Activated naive CD8-positive, alpha-beta T cell treated with anti-CD3 and anti-CD28 coated beads, Interleukin-2, amount 50 U/mL, for 24 hours (primary cell): ENCODE data around the gene CAMTA1.

Experiments
- ATAC-seq: fragments of 150-1000 bp; cut with Tn5 transposase; one replicate; pipeline ENCODE4 v1.10.0; 2021
- DNase-seq: peaks from one replicate; pipeline ENCODE4 v3.0.0; 2021
- H3K27ac Mint-ChIP-seq: one replicate; pipeline ENCODE4 v1.8.0; 2021; ENCODE audit warnings: mild to moderate bottlenecking, mixed read lengths
- H3K27me3 Mint-ChIP-seq: one replicate; pipeline ENCODE4 v1.8.0; 2021; ENCODE audit warnings: mixed read lengths
- H3K36me3 Mint-ChIP-seq: one replicate; pipeline ENCODE4 v1.8.0; 2021; ENCODE audit warnings: low read depth, mixed read lengths
- H3K4me1 Mint-ChIP-seq: one replicate; pipeline ENCODE4 v1.8.0; 2021; ENCODE audit warnings: mixed read lengths
- H3K4me3 Mint-ChIP-seq: one replicate; pipeline ENCODE4 v1.8.0; 2021; ENCODE audit warnings: mild to moderate bottlenecking, moderate library complexity, mixed read lengths
- H3K9me3 Mint-ChIP-seq: one replicate; pipeline ENCODE4 v1.8.0; 2021; ENCODE audit warnings: mixed read lengths

CAMTA1 gene

DNA sequence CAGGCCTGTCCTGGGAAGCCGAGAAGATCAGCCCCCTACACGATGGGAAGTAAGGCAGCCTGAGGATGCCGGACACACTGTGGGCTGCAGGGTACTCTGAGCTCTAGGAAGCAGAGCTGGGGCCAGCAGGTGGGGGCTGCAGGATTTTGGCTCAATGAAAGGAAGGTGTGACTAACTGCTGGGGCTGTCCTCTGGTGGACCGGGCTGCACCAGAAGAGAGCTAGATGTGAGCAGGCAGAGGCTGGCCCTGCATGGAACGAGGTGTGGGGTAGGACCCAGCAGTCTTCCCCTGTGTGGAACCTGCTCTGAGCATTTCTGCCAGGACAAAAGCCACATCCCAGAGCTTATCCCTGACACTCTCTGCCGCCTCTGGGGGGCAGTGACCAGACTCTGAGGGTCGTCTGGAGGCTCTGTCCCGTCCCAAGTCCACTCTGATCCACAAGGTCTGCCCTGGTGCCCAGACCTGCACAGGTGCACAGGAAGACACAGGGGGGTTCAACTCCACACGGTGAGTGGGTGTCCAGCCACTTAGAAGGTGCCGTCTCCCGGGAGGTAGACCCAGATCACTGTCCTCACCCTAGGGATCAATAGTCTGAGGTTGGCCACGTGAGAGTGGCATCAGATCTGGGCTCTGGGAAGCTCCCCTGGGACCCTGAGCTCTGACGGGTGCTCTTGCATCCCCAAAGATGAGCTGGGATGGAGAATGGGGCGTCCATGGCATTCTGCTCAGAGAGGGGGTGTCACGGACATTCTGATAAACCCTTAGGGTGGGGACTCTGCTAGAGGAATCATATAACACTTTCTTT lies 798.2 kb downstream of the CAMTA1 start:
- Mint-ChIP-seq H3K9me3 (no peaks in the 10 kb centered on the region), H3K4me3 (no peak overlapping the region), H3K4me1 (no peaks in the 10 kb centered on the region), H3K27me3 (peaks cover 3% of the 10 kb centered on the region), H3K27ac (no peak overlapping the region), H3K36me3 (no peaks in the 10 kb centered on the region)
- no peak for ATAC-seq
- DNase-seq, result no peak

DNA sequence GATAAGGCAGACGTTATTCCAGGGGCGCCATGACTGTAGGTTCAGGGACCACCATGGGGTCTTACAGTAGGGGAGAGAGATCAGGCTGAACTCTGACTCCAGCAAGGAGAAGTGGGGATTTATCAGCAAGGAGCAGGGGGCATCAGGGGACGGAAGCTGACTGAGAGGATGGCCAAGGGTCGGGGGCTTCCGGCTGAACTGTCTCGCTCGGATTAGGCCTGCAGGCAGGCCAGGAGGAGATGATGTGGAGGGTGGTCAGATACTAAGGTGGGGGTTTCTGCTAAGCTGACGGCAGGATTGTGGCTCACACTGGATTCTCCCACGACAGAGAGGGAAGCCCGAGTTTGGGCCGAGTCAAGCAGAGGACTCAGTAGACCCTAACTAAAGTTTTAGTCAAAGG lies 798.9 kb downstream of the CAMTA1 start:
- H3K27me3 Mint-ChIP-seq, result peaks cover 3% of the 10 kb centered on the region
- ATAC-seq (no peak), DNase-seq (no peak)
- H3K9me3 Mint-ChIP-seq, result no peaks in the 10 kb centered on the region
- H3K4me3 Mint-ChIP-seq, result no peak overlapping the region
- H3K36me3 Mint-ChIP-seq, result no peaks in the 10 kb centered on the region
- no peak overlapping the region for H3K27ac Mint-ChIP-seq
- no peaks in the 10 kb centered on the region for H3K4me1 Mint-ChIP-seq

DNA sequence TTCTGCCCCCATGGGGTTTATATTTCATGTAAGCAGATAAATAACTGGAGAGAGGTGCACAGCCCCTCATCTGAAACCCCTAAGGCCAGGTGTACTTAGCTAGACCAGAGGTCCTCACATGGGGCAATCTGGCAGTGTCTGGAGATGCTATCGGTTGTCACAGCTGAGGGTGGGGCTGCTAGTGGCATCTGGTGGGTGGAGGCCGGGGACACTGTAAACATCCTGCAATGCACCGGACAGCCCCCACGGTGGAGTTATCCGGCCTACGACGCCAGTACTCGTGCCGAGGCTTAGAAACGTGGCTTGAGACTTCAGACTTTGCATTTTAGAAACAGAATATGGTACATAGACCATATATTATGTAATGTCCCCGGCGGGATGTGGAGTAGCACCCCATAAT lies 799.4 kb downstream of the CAMTA1 start:
- H3K4me3 Mint-ChIP-seq, result no peak overlapping the region
- H3K36me3 Mint-ChIP-seq, result no peaks in the 10 kb centered on the region
- H3K9me3 Mint-ChIP-seq, result no peaks in the 10 kb centered on the region
- no peak overlapping the region for H3K27ac Mint-ChIP-seq
- ATAC-seq, result no peak
- H3K4me1 Mint-ChIP-seq, result no peaks in the 10 kb centered on the region
- no peak for DNase-seq
- H3K27me3 Mint-ChIP-seq, result peaks cover 3% of the 10 kb centered on the region

DNA sequence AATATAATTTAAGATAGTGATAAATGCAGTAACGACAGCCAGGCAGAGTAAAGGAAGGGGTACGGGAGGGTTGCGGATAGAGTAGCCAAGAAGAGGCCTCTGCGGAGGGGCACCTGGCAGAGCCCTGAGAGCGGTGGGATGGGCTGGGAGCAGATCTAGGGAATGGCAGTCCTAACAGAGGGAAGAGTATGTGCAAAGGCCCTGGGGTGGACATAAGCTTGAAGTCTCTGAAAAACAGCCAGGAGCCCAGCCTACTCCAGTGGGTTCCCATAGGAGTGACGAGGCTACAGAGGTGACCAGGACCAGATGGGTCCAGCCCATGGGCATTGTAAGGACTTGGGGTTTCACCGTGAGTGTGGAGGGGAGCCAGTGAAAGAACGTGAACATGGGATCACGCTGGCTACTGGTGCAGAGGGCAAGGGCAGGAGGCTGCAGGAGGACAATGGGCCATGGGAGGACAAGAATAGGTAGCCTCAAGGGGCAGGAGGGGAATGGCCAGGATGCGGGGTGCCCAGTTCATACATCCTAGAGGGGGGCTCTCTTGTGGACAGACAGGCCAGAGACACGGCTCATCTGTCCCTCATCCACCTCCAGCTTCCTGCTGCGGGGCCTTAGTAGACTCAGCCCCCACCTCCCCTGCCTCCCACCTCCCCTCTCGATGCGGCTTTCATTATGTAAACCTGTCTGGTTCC lies 800.1 kb downstream of the CAMTA1 start:
- H3K27me3 Mint-ChIP-seq, result peaks cover 3% of the 10 kb centered on the region
- H3K36me3 Mint-ChIP-seq, result no peaks in the 10 kb centered on the region
- no peaks in the 10 kb centered on the region for H3K4me1 Mint-ChIP-seq
- no peak overlapping the region for H3K4me3 Mint-ChIP-seq
- DNase-seq (no peak), ATAC-seq (no peak)
- no peaks in the 10 kb centered on the region for H3K9me3 Mint-ChIP-seq
- H3K27ac Mint-ChIP-seq, result no peak overlapping the region

GRCh38 chr1:7586031-7586941 lies 801.0 kb downstream of the CAMTA1 start:
- no peaks in the 10 kb centered on the region for H3K4me1 Mint-ChIP-seq
- no peak for ATAC-seq
- H3K4me3 Mint-ChIP-seq, result no peak overlapping the region
- peaks cover 3% of the 10 kb centered on the region for H3K27me3 Mint-ChIP-seq
- H3K9me3 Mint-ChIP-seq, result no peaks in the 10 kb centered on the region
- no peak overlapping the region for H3K27ac Mint-ChIP-seq
- no peaks in the 10 kb centered on the region for H3K36me3 Mint-ChIP-seq
- DNase-seq, result no peak

GRCh38 chr1:7587108-7587772 lies 802.0 kb downstream of the CAMTA1 start:
- DNase-seq, result no peak
- Mint-ChIP-seq H3K4me3 (no peak overlapping the region), H3K9me3 (no peaks in the 10 kb centered on the region), H3K27ac (no peak overlapping the region), H3K36me3 (no peaks in the 10 kb centered on the region), H3K27me3 (peaks cover 4% of the 10 kb centered on the region), H3K4me1 (no peaks in the 10 kb centered on the region)
- no peak for ATAC-seq

GRCh38 chr1:7587773-7588456 lies 802.7 kb downstream of the CAMTA1 start:
- H3K4me1 Mint-ChIP-seq, result no peaks in the 10 kb centered on the region
- H3K9me3 Mint-ChIP-seq, result no peaks in the 10 kb centered on the region
- no peaks in the 10 kb centered on the region for H3K36me3 Mint-ChIP-seq
- ATAC-seq (no peak), DNase-seq (no peak)
- no peak overlapping the region for H3K4me3 Mint-ChIP-seq
- H3K27me3 Mint-ChIP-seq, result peaks cover 3% of the 10 kb centered on the region
- no peak overlapping the region for H3K27ac Mint-ChIP-seq

DNA sequence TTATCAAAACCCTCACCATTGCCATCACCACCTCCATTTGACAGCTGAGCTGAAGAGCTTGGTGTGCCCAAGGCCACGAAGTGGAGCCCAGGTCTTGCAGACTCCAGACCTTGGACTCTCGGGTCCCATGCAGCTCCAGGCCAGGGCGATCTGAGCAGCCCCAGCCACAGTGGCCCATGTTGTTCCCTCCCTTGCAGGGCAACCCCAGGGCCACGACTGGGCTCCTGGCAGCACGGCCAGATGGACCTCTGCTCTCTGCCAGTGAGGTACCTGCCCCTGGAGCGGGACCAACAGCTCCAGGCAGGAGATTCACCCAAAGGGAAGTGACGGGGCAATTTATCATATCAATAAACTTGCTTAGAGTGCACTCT lies 803.2 kb downstream of the CAMTA1 start:
- no peak overlapping the region for H3K27ac Mint-ChIP-seq
- DNase-seq, result no peak
- peaks cover 3% of the 10 kb centered on the region for H3K27me3 Mint-ChIP-seq
- H3K9me3 Mint-ChIP-seq, result no peaks in the 10 kb centered on the region
- H3K4me1 Mint-ChIP-seq, result no peaks in the 10 kb centered on the region
- H3K4me3 Mint-ChIP-seq, result no peak overlapping the region
- ATAC-seq, result no peak
- no peaks in the 10 kb centered on the region for H3K36me3 Mint-ChIP-seq

DNA sequence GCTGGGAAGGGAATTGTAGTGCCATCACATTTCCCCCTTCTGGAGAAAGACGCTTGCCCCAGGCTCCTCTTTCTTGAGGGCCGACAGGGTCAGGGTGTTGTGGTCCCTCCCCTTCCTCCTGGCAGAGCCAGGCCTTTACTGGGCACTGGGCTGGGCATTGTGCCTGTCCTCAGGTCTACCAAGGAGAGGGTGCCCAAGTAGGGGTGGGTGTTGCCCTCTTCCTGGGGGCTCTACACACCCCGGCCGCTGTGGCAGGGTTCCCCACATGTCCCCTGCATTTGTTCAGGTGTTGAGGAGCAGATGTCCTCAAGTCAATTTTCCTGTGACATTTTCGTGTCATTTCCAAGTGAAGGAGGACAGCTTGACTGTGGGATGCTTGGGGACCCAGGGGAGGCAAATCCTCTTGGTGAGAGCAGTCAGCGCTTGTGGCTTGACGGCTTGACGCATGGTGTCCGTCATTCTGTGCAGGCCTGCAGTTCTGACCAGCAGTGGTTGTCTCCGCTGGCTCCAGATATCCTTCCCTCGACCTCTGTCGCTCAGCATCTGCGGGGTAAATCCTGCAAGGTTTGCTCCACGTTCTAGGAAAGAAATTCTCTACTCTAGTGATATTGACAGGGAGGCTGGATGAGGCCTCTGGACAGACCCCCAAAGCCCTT lies 804.0 kb downstream of the CAMTA1 start:
- Mint-ChIP-seq H3K4me3 (no peak overlapping the region), H3K9me3 (no peaks in the 10 kb centered on the region), H3K27ac (no peak overlapping the region), H3K27me3 (peaks cover 6% of the 10 kb centered on the region), H3K4me1 (no peaks in the 10 kb centered on the region), H3K36me3 (no peaks in the 10 kb centered on the region)
- DNase-seq (no peak), ATAC-seq (no peak)

- Mint-ChIP-seq H3K9me3 (no peaks in the 10 kb centered on the region), H3K27me3 (peaks cover 6% of the 10 kb centered on the region), H3K4me1 (no peaks in the 10 kb centered on the region), H3K27ac (no peak overlapping the region), H3K4me3 (no peak overlapping the region), H3K36me3 (no peaks in the 10 kb centered on the region)
- no peak for DNase-seq
- ATAC-seq, result no peak
These were observed 804.6 kb downstream of the CAMTA1 start for GRCh38 chr1:7589774-7590425.

- ATAC-seq (no peak), DNase-seq (no peak)
- Mint-ChIP-seq H3K36me3 (no peaks in the 10 kb centered on the region), H3K27me3 (peaks cover 6% of the 10 kb centered on the region), H3K4me3 (no peak overlapping the region), H3K4me1 (no peaks in the 10 kb centered on the region), H3K27ac (no peak overlapping the region), H3K9me3 (no peaks in the 10 kb centered on the region)
These were observed 805.2 kb downstream of the CAMTA1 start for GRCh38 chr1:7590426-7590790.

- Mint-ChIP-seq H3K27ac (no peak overlapping the region), H3K27me3 (peaks cover 6% of the 10 kb centered on the region), H3K4me3 (no peak overlapping the region), H3K4me1 (no peaks in the 10 kb centered on the region), H3K9me3 (no peaks in the 10 kb centered on the region), H3K36me3 (no peaks in the 10 kb centered on the region)
- ATAC-seq, result no peak
- no peak for DNase-seq
These were observed 806.3 kb downstream of the CAMTA1 start for GRCh38 chr1:7591565-7591964.

GRCh38 chr1:7592120-7592798 lies 807.0 kb downstream of the CAMTA1 start:
- H3K27ac Mint-ChIP-seq, result no peak overlapping the region
- peaks cover 6% of the 10 kb centered on the region for H3K27me3 Mint-ChIP-seq
- ATAC-seq (no peak), DNase-seq (no peak)
- H3K36me3 Mint-ChIP-seq, result no peaks in the 10 kb centered on the region
- H3K4me3 Mint-ChIP-seq, result no peak overlapping the region
- H3K4me1 Mint-ChIP-seq, result no peaks in the 10 kb centered on the region
- H3K9me3 Mint-ChIP-seq, result no peaks in the 10 kb centered on the region
